H1 (cell line): ENCODE measurements around the gene MIOX. TPM values are rescaled to one million over a fixed set of nuclear protein-coding genes. Genes with fewer than 3 reads are reported as not detected.

ENCODE experiments used
- CTCF ChIA-PET: fragments of 300-600 bp; sonication (Branson Sonifier 250); formaldehyde crosslinking; loops from one replicate; lab custom pipeline; 2021; ENCODE audit not compliant: partially characterized antibody; lab: Charles Lee
- POLR2A ChIA-PET: fragments of 300-600 bp; sonication (Branson Sonifier 250); formaldehyde crosslinking; loops from one replicate; lab custom pipeline; 2021; ENCODE audit warnings: inconsistent platforms; ENCODE audit not compliant: partially characterized antibody; lab: Charles Lee
- DNase-seq, 2 experiments: peaks; one replicate each; pipeline versions ENCODE4 v3.0.0 to v3.0.0-alpha.2; 2010 to 2022; ENCODE audit warnings: low spot score in 2 of 2, low read depth in 1 of 2, mixed read lengths in 1 of 2
- FAIRE-seq: peaks from 2 replicates; lab custom pipeline; 2011; peaks lifted over from hg19 to GRCh38; lab: Jason Lieb, UNC
- H2AFZ ChIP-seq: 2 replicates; pipeline ENCODE4 v1.8.1; 2012; ENCODE audit warnings: low read length, inconsistent platforms
- H2AK5ac ChIP-seq: 2 replicates; pipeline ENCODE4 v1.6.1; 2013; ENCODE audit warnings: low read depth, low read length
- H2BK120ac ChIP-seq: replicated peaks from 2 replicates; pipeline ENCODE3; 2013; ENCODE audit warnings: low read depth, low read length, inconsistent platforms
- H2BK12ac ChIP-seq: 2 replicates; pipeline ENCODE4 v1.6.1; 2013; ENCODE audit warnings: low read depth, low read length
- H2BK15ac ChIP-seq: 2 replicates; pipeline ENCODE4 v1.6.1; 2013; ENCODE audit warnings: low read length
- H2BK20ac ChIP-seq: 2 replicates; pipeline ENCODE4 v1.6.1; 2013; ENCODE audit warnings: low read length
- H2BK5ac ChIP-seq: 2 replicates; pipeline ENCODE4 v1.6.1; 2013; ENCODE audit warnings: low read depth, low read length
- H3K14ac ChIP-seq: 2 replicates; pipeline ENCODE4 v1.6.1; 2013; ENCODE audit warnings: inconsistent platforms; ENCODE audit not compliant: insufficient read length
- H3K18ac ChIP-seq: 2 replicates; pipeline ENCODE4 v1.6.1; 2013; ENCODE audit warnings: low read length; ENCODE audit errors: extremely low read depth
- H3K23ac ChIP-seq: 2 replicates; pipeline ENCODE4 v1.6.1; 2013; ENCODE audit warnings: inconsistent platforms; ENCODE audit not compliant: insufficient read length
- H3K23me2 ChIP-seq: 2 replicates; pipeline ENCODE4 v1.6.1; 2013; ENCODE audit warnings: low read depth, low read length
- H3K27ac ChIP-seq: 2 replicates; pipeline ENCODE4 v1.6.1; 2011; ENCODE audit warnings: low read depth, low read length, inconsistent platforms
- H3K27me3 ChIP-seq, 4 experiments: replicated peaks in 1 of 4; 1 replicate in 1 of 4; 2 replicates in 3 of 4; pipeline versions ENCODE4 v1.6.1 to v1.8.1; 2011 to 2013; ENCODE audit warnings: low read length in 3 of 4, mild to moderate bottlenecking in 3 of 4, inconsistent platforms in 2 of 4, mixed read lengths in 2 of 4, moderate library complexity in 1 of 4; ENCODE audit not compliant: control insufficient read depth in 3 of 4, insufficient read depth in 3 of 4; ENCODE audit errors: extremely low read depth in 1 of 4
- H3K36me3 ChIP-seq, 4 experiments: 2 replicates each; pipeline versions ENCODE4 v1.6.1 to v1.8.1; 2011 to 2013; ENCODE audit warnings: mild to moderate bottlenecking in 4 of 4, low read length in 3 of 4, moderate library complexity in 2 of 4, control low read depth in 1 of 4, inconsistent platforms in 1 of 4; ENCODE audit not compliant: insufficient read depth in 4 of 4, control insufficient read depth in 2 of 4
- H3K4ac ChIP-seq: replicated peaks from 2 replicates; pipeline ENCODE3; 2013; ENCODE audit warnings: low read length, low read depth, mixed read lengths, inconsistent platforms; ENCODE audit not compliant: insufficient read length
- H3K4me1 ChIP-seq, 4 experiments: replicated peaks in 1 of 4; 1 replicate in 1 of 4; 2 replicates in 3 of 4; pipeline versions ENCODE4 v1.6.1 to v1.8.1; 2011 to 2013; ENCODE audit warnings: low read length in 3 of 4, inconsistent platforms in 2 of 4, mixed read lengths in 1 of 4; ENCODE audit not compliant: insufficient read depth in 4 of 4, control insufficient read depth in 3 of 4
- H3K4me2 ChIP-seq, 2 experiments: 2 replicates each; pipeline versions ENCODE4 v1.6.1 to v1.8.1; 2011 to 2013; ENCODE audit warnings: low read depth in 2 of 2, low read length in 2 of 2, control low read depth in 1 of 2, inconsistent platforms in 1 of 2, mild to moderate bottlenecking in 1 of 2; ENCODE audit not compliant: insufficient read depth in 1 of 2
- H3K4me3 ChIP-seq, 4 experiments: fragments of 200-600, 300-600 bp in 1 of 4; sonication (generic), shearing (Covaris generic), sonication (Bioruptor Twin) in 1 of 4; 2 replicates each; pipeline versions ENCODE4 v1.5.1 to v1.8.1; 2011 to 2016; ENCODE audit warnings: low read length in 4 of 4, low read depth in 3 of 4, control low read depth in 2 of 4, inconsistent platforms in 2 of 4, mild to moderate bottlenecking in 2 of 4, mixed read lengths in 1 of 4, moderate library complexity in 1 of 4; ENCODE audit not compliant: insufficient read depth in 2 of 4; ENCODE audit errors: extremely low read depth in 1 of 4
- H3K56ac ChIP-seq: replicated peaks from 2 replicates; pipeline ENCODE3; 2013; ENCODE audit warnings: low read depth, mild to moderate bottlenecking, mixed read lengths, low read length, inconsistent platforms; ENCODE audit not compliant: insufficient read length
- H3K79me1 ChIP-seq: 2 replicates; pipeline ENCODE4 v1.6.1; 2013; ENCODE audit warnings: low read depth, low read length, control low read depth
- H3K79me2 ChIP-seq, 2 experiments: 2 replicates each; pipeline versions ENCODE4 v1.6.1 to v1.8.1; 2012 to 2013; ENCODE audit warnings: low read length in 2 of 2, mild to moderate bottlenecking in 2 of 2, inconsistent platforms in 1 of 2; ENCODE audit not compliant: insufficient read depth in 2 of 2, control insufficient read depth in 1 of 2
- H3K9ac ChIP-seq, 4 experiments: replicated peaks in 1 of 4; 1 replicate in 1 of 4; 2 replicates in 3 of 4; pipeline versions ENCODE4 v1.6.1 to v1.8.1; 2011 to 2013; ENCODE audit warnings: low read depth in 3 of 4, low read length in 3 of 4, control low read depth in 2 of 4, mild to moderate bottlenecking in 2 of 4, moderate library complexity in 2 of 4, inconsistent platforms in 1 of 4; ENCODE audit errors: extremely low read depth in 1 of 4
- H3K9me3 ChIP-seq, 2 experiments: 2 replicates each; pipeline versions ENCODE4 v1.6.1 to v1.8.1; 2012 to 2013; ENCODE audit warnings: mild to moderate bottlenecking in 2 of 2, moderate library complexity in 2 of 2, control low read depth in 1 of 2, inconsistent platforms in 1 of 2, low read depth in 1 of 2, low read length in 1 of 2, mixed read lengths in 1 of 2; ENCODE audit not compliant: insufficient read depth in 2 of 2
- H4K20me1 ChIP-seq, 2 experiments: replicated peaks in 1 of 2; 2 replicates each; pipeline versions ENCODE3 to v1.8.1; 2011 to 2013; ENCODE audit warnings: inconsistent platforms in 2 of 2, low read length in 2 of 2, mild to moderate bottlenecking in 1 of 2; ENCODE audit not compliant: insufficient read depth in 2 of 2, control insufficient read depth in 1 of 2
- H4K5ac ChIP-seq: 2 replicates; pipeline ENCODE4 v1.6.1; 2013; ENCODE audit warnings: low read length, low read depth, mixed read lengths, inconsistent platforms; ENCODE audit not compliant: insufficient read length
- H4K8ac ChIP-seq: 2 replicates; pipeline ENCODE4 v1.8.0; 2013; ENCODE audit warnings: mild to moderate bottlenecking, moderate library complexity, low read length, inconsistent platforms; ENCODE audit not compliant: insufficient read depth; ENCODE audit errors: extremely low read depth
- H4K91ac ChIP-seq: replicated peaks from 2 replicates; pipeline ENCODE3; 2013; ENCODE audit warnings: low read length, mixed read lengths, inconsistent platforms; ENCODE audit not compliant: insufficient read length
- RBBP5 ChIP-seq: IDR thresholded peaks from 2 replicates; pipeline ENCODE4 v1.7.1; 2012; ENCODE audit warnings: low read depth, mild to moderate bottlenecking, inconsistent platforms, low read length, moderate library complexity, borderline replicate concordance
- SRF ChIP-seq: IDR thresholded peaks from 2 replicates; pipeline ENCODE4 v1.6.1; 2011; ENCODE audit warnings: mild to moderate bottlenecking, low read depth, low read length, moderate library complexity
- SUZ12 ChIP-seq: fragments of 200-600 bp; sonication (generic); IDR thresholded peaks from 2 replicates; pipeline ENCODE4 v1.6.1; 2012; ENCODE audit warnings: mild to moderate bottlenecking, inconsistent platforms, low read length, moderate library complexity, mixed read lengths
- WGBS, 2 experiments: shearing (Covaris generic) in 1 of 2; methylation state at CpG; one replicate each; pipeline versions ENCODE4 v1.1.6 to v1.1.7; 2013 to 2015; ENCODE audit warnings: low lambda C conversion rate in 2 of 2, mixed read lengths in 2 of 2, inconsistent platforms in 1 of 2, low coverage in 1 of 2, missing lambda C conversion rate in 1 of 2; ENCODE audit not compliant: insufficient replicate concordance in 2 of 2, insufficient coverage in 1 of 2, insufficient read length in 1 of 2; ENCODE audit errors: extremely low coverage in 1 of 2, missing lambda C conversion rate in 1 of 2; 5-methylcytosine and 5-hydroxymethylcytosine counted together
- polyA plus RNA-seq, 7 experiments: library from polyadenylated mRNA; depleted of rRNA in 3 of 7; stranded (reverse) in 5 of 7; unstranded in 2 of 7; fragments of >200 nt in 5 of 7; fragments of 200-250 nt in 2 of 7; gene quantifications; 1 replicate in 5 of 7; 2 replicates in 1 of 7; 4 replicates in 1 of 7; pipeline versions ENCODE4 v1.2.1 to v1.2.3, GENCODE V29; 2011 to 2013; ENCODE audit warnings: missing spikeins in 2 of 7, mixed read lengths in 2 of 7
- total RNA-seq: library from RNA; stranded (reverse); fragmentation: NEBNext Ultra II Directional; extraction: Animal tissue kit (Norgen Biotek cat#: 25700); gene quantifications from 2 replicates; pipeline ENCODE4 v1.2.1, GENCODE V29; 2021
- TF ChIP-seq, protein P1 (sequence below), 3 experiments: IDR thresholded peaks; 1 replicate in 2 of 3; 2 replicates in 1 of 3; pipeline versions ENCODE4 v1.5.1 to v1.6.1; 2011; ENCODE audit warnings: low read length in 3 of 3, mild to moderate bottlenecking in 3 of 3, inconsistent platforms in 2 of 3, low read depth in 1 of 3, moderate library complexity in 1 of 3; ENCODE audit not compliant: insufficient read depth in 1 of 3; ENCODE audit errors: control extremely low read depth in 1 of 3

The MIOX gene
- total and polyA plus RNA-seq, 2 of the 8 experiments (the other 6 are each of a cell fraction or from before 2014, with no cell fraction given), result 0.30 to 0.32 TPM

DNA sequence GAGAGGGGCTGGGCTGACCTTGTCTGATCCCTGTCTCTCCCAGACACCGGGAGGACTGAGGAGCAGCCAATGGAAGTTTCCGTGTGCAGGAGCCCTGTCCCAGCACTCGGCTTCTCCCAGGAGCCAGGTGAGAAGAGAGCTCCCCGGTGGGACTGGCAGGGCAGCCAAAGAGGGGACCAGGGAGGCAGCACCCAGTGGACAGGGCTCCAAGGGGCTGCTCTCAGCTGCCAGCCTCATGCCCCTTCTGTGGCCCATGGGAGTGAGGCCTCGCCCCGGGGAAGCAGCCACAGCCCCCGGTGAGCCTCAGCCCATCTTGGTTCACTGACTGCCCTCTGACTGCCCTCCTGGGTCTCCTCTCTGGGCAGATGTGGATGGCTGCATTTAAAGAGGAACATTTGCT lies 31.9 kb downstream of the MIOX start:
- H2AFZ ChIP-seq, result no peak overlapping the region
- H3K27me3 ChIP-seq, result no peaks in the 10 kb centered on the region
- POLR2A ChIA-PET, result interaction anchor here (0.8 to 1.3 kb wide), 2 partner anchors 10 to 11 kb away, joined by 3 to 8 read pairs; partner anchors contain the start of genes LMF2 and NCAPH2
- no peak overlapping the region for H3K14ac ChIP-seq
- no peak overlapping the region for H3K27ac ChIP-seq
- no peak overlapping the region for H3K4me3 ChIP-seq
- DNase-seq (no peak), FAIRE-seq (no peak)
- no peak overlapping the region for H3K18ac ChIP-seq
- H3K23me2 ChIP-seq, result no peaks in the 10 kb centered on the region
- H2BK20ac ChIP-seq, result no peak overlapping the region
- H2BK12ac ChIP-seq, result no peak overlapping the region
- no peak overlapping the region for H4K91ac ChIP-seq
- H3K9ac ChIP-seq, result no peak overlapping the region
- peaks cover 6 to 16% of the 10 kb centered on the region in 2 experiments for H4K20me1 ChIP-seq
- WGBS, 2 experiments, result 96% methylated on average over 7 of the region's 7 CpGs; no CpG with 5 or more reads in 1 of the 2 experiments
- peaks cover 10 to 17% of the 10 kb centered on the region in 2 experiments; a peak in 2 of 4 replicates for H3K79me2 ChIP-seq
- no peak overlapping the region for H2AK5ac ChIP-seq
- no peak overlapping the region for H2BK15ac ChIP-seq
- H4K5ac ChIP-seq, result no peak overlapping the region
- CTCF ChIA-PET, result interaction anchor here (0.9 kb wide), 1 partner anchor 46 kb away, joined by 3 read pairs; no protein-coding TSS in a partner anchor
- H3K79me1 ChIP-seq, result peaks cover 8% of the 10 kb centered on the region; the same call in 1 of the 2 replicates
- no peak overlapping the region for H2BK5ac ChIP-seq
- H2BK120ac ChIP-seq, result no peak overlapping the region
- no peak overlapping the region for H3K4me2 ChIP-seq
- no peaks in the 10 kb centered on the region for H3K4me1 ChIP-seq
- no peaks in the 10 kb centered on the region for H3K9me3 ChIP-seq
- no peak overlapping the region for H4K8ac ChIP-seq
- no peak overlapping the region for H3K4ac ChIP-seq
- H3K36me3 ChIP-seq, result peaks cover 4 to 21% (median 17%) of the 10 kb centered on the region in 4 experiments; a peak in 7 of 8 replicates
- H3K23ac ChIP-seq, result no peak overlapping the region
- no peak overlapping the region for H3K56ac ChIP-seq
- TF ChIP-seq, protein P1, sequence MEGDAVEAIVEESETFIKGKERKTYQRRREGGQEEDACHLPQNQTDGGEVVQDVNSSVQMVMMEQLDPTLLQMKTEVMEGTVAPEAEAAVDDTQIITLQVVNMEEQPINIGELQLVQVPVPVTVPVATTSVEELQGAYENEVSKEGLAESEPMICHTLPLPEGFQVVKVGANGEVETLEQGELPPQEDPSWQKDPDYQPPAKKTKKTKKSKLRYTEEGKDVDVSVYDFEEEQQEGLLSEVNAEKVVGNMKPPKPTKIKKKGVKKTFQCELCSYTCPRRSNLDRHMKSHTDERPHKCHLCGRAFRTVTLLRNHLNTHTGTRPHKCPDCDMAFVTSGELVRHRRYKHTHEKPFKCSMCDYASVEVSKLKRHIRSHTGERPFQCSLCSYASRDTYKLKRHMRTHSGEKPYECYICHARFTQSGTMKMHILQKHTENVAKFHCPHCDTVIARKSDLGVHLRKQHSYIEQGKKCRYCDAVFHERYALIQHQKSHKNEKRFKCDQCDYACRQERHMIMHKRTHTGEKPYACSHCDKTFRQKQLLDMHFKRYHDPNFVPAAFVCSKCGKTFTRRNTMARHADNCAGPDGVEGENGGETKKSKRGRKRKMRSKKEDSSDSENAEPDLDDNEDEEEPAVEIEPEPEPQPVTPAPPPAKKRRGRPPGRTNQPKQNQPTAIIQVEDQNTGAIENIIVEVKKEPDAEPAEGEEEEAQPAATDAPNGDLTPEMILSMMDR (IDR thresholded peaks at IDR 0.05; ENCODE audit: control extremely low read depth in 1 of 3, insufficient read depth in 1 of 3, low read depth in 1 of 3, low read length in 3 of 3), result no peak
- TF ChIP-seq SUZ12, result no peak
- no peak for TF ChIP-seq RBBP5
- TF ChIP-seq SRF, result no peak
